Gastroesophageal sphincter (tissue), 3 donors: Measurements from ENCODE around the gene PPFIBP1.

Experiments used
- CTCF ChIP-seq, 4 experiments: fragments of 200-600 bp in 2 of 4; fragments of 450-650 bp in 2 of 4; sonication (generic) in 1 of 4; IDR thresholded peaks; one replicate each; pipeline ENCODE4 v1.5.1; 2017 to 2019; ENCODE audit warnings: antibody characterized with exemption in 4 of 4, mild to moderate bottlenecking in 2 of 4, moderate library complexity in 2 of 4
- POLR2A ChIP-seq, 2 donors: fragments of 450-650 bp; IDR thresholded peaks; one replicate each; pipeline ENCODE4 v1.6.1; 2017; ENCODE audit warnings: antibody characterized with exemption in 2 of 2, mild to moderate bottlenecking in 2 of 2, moderate library complexity in 1 of 2
- POLR2AphosphoS5 ChIP-seq: sonication (generic); formaldehyde crosslinking; IDR thresholded peaks from one replicate; pipeline ENCODE4 v1.6.1; 2017; ENCODE audit warnings: antibody characterized with exemption

GRCh38 chr12:27709932-27710591 lies 186.1 kb downstream of the PPFIBP1 start:
- no peak for TF ChIP-seq POLR2AphosphoS5
- TF ChIP-seq POLR2A (IDR thresholded peaks at IDR 0.05), result no peak
- no peak for TF ChIP-seq CTCF (IDR thresholded peaks at IDR 0.05)
